Uterus (tissue), 4 donors: ENCODE data around the gene GABRE. TPM values are rescaled to one million over a fixed set of nuclear protein-coding genes. Genes with fewer than 3 reads are reported as not detected.

Experiments
- DNase-seq, 2 donors: peaks; one replicate each; pipeline ENCODE4 v3.0.0-alpha.2; 2019 to 2020
- H3K27ac ChIP-seq, 2 donors: fragments of 200-600 bp; sonication (generic); 1 replicate in 1 of 2; 2 replicates in 1 of 2; pipeline ENCODE4 v1.5.1; 2016 to 2018
- H3K27me3 ChIP-seq, 2 donors: fragments of 200-600 bp; sonication (generic); one replicate each; pipeline ENCODE4 v1.5.1; 2018 to 2019; ENCODE audit warnings: control low read depth in 1 of 2
- H3K36me3 ChIP-seq, 2 donors: fragments of 200-600 bp; sonication (generic); one replicate each; pipeline ENCODE4 v1.5.1; 2019; ENCODE audit warnings: control low read depth in 1 of 2
- H3K4me1 ChIP-seq, 2 donors: fragments of 200-600 bp; sonication (generic); one replicate each; pipeline ENCODE4 v1.5.1; 2018 to 2019; ENCODE audit warnings: control low read depth in 1 of 2
- H3K4me3 ChIP-seq, 2 donors: fragments of 200-600 bp; sonication (generic); 1 replicate in 1 of 2; 2 replicates in 1 of 2; pipeline ENCODE4 v1.5.1; 2018 to 2019; ENCODE audit warnings: mild to moderate bottlenecking in 1 of 2
- H3K9me3 ChIP-seq, 2 donors: fragments of 200-600 bp; sonication (generic); one replicate each; pipeline ENCODE4 v1.5.1; 2019; ENCODE audit warnings: control low read depth in 1 of 2
- POLR2A ChIP-seq, 2 donors: fragments of 450-650 bp; IDR thresholded peaks; one replicate each; pipeline ENCODE4 v1.6.1; 2016; ENCODE audit warnings: antibody characterized with exemption in 2 of 2, mild to moderate bottlenecking in 1 of 2, moderate library complexity in 1 of 2
- intact Hi-C: fragments of 100-400 bp; cut with DNase I; formaldehyde crosslinking; loops from one replicate; pipeline ENCODE4 v1.15.1; 2023; ENCODE audit warnings: low total_unique reads
- total RNA-seq, 4 donors: library from RNA; depleted of rRNA in 3 of 4; stranded (reverse); fragments of >200 nt in 3 of 4; gene quantifications; one replicate each; pipeline versions ENCODE4 v1.1.0 to v1.2.4, GENCODE V29; 2014 to 2023
- TF ChIP-seq, protein P1 (sequence below), 4 experiments: fragments of 200-600 bp in 2 of 4; fragments of 450-650 bp in 2 of 4; sonication (generic) in 2 of 4; IDR thresholded peaks; one replicate each; pipeline ENCODE4 v1.5.1; 2016 to 2019; ENCODE audit warnings: antibody characterized with exemption in 4 of 4, mild to moderate bottlenecking in 2 of 4, moderate library complexity in 1 of 4
- donor health status: DM: yes; HTN: yes; CAD: no.

GABRE gene
- total RNA-seq, 4 donors from 2014 or later, result 27.0 to 54.2 (median 27.8) TPM

- Histone ChIP-seq H3K27ac (no peak overlapping the region), H3K4me3 (no peak overlapping the region), H3K36me3 (no peaks in the 10 kb centered on the region), H3K9me3 (no peaks in the 10 kb centered on the region), H3K27me3 (no peaks in the 10 kb centered on the region), H3K4me1 (no peaks in the 10 kb centered on the region)
- TF ChIP-seq POLR2A (IDR thresholded peaks at IDR 0.05), result no peak
- TF ChIP-seq, protein P1, sequence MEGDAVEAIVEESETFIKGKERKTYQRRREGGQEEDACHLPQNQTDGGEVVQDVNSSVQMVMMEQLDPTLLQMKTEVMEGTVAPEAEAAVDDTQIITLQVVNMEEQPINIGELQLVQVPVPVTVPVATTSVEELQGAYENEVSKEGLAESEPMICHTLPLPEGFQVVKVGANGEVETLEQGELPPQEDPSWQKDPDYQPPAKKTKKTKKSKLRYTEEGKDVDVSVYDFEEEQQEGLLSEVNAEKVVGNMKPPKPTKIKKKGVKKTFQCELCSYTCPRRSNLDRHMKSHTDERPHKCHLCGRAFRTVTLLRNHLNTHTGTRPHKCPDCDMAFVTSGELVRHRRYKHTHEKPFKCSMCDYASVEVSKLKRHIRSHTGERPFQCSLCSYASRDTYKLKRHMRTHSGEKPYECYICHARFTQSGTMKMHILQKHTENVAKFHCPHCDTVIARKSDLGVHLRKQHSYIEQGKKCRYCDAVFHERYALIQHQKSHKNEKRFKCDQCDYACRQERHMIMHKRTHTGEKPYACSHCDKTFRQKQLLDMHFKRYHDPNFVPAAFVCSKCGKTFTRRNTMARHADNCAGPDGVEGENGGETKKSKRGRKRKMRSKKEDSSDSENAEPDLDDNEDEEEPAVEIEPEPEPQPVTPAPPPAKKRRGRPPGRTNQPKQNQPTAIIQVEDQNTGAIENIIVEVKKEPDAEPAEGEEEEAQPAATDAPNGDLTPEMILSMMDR (IDR thresholded peaks at IDR 0.05), result no peak
- no peak for DNase-seq
- intact Hi-C loops, result no loop called here
These were observed 20.0 kb upstream of the GABRE start for GRCh38 chrX:151994476-151994875.

DNA sequence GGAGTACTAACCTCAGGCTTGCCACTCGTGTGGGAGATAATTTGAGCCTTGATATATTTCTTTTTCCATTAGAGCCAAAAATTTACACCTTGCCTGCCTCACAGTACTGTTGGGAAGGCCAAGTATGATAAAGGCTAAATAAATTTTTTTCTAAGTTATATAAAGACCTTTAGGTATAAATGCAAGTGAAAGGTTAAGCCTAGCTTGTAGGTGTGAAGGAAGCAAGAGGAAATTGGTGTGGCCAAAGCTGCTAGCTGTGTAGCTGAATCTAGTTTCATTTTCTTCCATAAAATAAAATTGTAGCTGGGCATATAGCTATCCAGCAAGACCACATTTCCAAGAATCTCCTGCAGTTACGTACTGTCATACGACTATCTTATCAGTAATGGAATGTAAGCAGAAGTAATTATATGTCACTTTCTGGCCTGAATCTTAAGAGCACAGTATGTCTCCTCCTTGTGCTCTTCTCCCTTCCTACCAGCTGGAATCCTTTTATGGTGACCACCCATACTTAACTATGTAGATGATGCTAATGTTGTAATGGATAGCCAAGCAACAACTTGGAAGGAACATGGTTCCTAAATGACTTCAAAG is 14.3 kb upstream of the GABRE start:
- no peak for DNase-seq
- Histone ChIP-seq H3K27ac (no peak overlapping the region), H3K4me1 (no peaks in the 10 kb centered on the region), H3K4me3 (no peak overlapping the region), H3K27me3 (no peaks in the 10 kb centered on the region), H3K36me3 (no peaks in the 10 kb centered on the region), H3K9me3 (no peaks in the 10 kb centered on the region)
- intact Hi-C loops, result no loop called here
- no peak for TF ChIP-seq POLR2A (IDR thresholded peaks at IDR 0.05)
- TF ChIP-seq, protein P1 (IDR thresholded peaks at IDR 0.05), result no peak

DNA sequence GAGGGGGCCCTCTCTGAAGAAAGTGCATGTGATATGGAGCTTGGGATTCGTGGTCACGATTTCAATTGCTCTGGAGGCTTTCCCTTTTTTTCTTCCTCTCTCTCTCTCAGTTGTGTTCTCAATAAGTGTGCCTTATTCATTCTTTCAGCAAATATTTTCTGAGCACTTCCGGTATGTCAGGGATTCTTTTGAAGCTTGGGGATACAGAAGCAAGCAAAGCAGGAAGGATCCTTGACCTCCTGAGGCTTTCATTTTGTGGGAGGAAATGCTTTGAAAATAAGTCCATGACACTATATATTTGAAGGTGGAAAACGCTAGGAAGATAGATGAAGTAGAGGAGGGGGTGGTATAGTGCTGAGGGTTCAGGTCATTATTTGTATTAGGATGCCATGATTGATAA is 12.6 kb upstream of the GABRE start:
- intact Hi-C loops, result no loop called here
- TF ChIP-seq, protein P1 (IDR thresholded peaks at IDR 0.05), result no peak
- TF ChIP-seq POLR2A (IDR thresholded peaks at IDR 0.05), result no peak
- Histone ChIP-seq H3K27ac (no peak overlapping the region), H3K36me3 (no peaks in the 10 kb centered on the region), H3K4me3 (no peak overlapping the region), H3K27me3 (no peaks in the 10 kb centered on the region), H3K9me3 (no peaks in the 10 kb centered on the region), H3K4me1 (no peaks in the 10 kb centered on the region)
- DNase-seq, result no peak

- DNase-seq, result no peak
- no peaks in the 10 kb centered on the region for H3K9me3 ChIP-seq
- no peak for TF ChIP-seq POLR2A (IDR thresholded peaks at IDR 0.05)
- TF ChIP-seq, protein P1 (IDR thresholded peaks at IDR 0.05), result no peak
- no peak overlapping the region for H3K27ac ChIP-seq
- no peaks in the 10 kb centered on the region for H3K4me1 ChIP-seq
- no peak overlapping the region for H3K4me3 ChIP-seq
- no peaks in the 10 kb centered on the region for H3K36me3 ChIP-seq
- intact Hi-C loops, result no loop called here
- H3K27me3 ChIP-seq, result no peaks in the 10 kb centered on the region
These were observed 11.5 kb upstream of the GABRE start for GRCh38 chrX:151985955-151986354.

DNA sequence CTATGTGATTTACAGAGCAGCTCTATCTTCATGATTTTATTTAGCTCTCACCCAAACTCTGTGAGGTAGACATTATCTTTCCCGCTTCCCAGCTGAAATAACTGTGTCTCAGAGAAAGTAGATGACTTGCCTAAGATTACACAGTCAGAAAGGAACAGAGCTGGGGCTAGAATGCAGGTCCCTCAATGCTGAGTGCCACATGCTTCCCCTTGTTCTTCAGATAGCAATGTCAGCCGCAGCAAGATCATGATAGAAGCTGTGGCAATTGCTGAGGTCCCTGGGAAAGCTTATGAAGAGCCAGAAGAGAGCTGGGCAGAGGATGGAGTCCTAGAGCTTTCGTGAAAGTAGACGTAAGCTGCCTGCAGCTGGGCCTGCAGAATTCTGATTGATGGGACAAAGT is 11.1 kb upstream of the GABRE start:
- no peaks in the 10 kb centered on the region for H3K9me3 ChIP-seq
- TF ChIP-seq POLR2A (IDR thresholded peaks at IDR 0.05), result no peak
- TF ChIP-seq, protein P1 (IDR thresholded peaks at IDR 0.05), result no peak
- H3K36me3 ChIP-seq, result no peaks in the 10 kb centered on the region
- H3K4me1 ChIP-seq, result no peaks in the 10 kb centered on the region
- H3K4me3 ChIP-seq, result no peak overlapping the region
- H3K27ac ChIP-seq, result no peak overlapping the region
- intact Hi-C loops, result no loop called here
- DNase-seq, result no peak
- H3K27me3 ChIP-seq, result no peaks in the 10 kb centered on the region
